Endothelial cell (in vitro differentiated cells): ENCODE measurements around the gene TATDN2. TPM values are rescaled to one million over a fixed set of nuclear protein-coding genes. Genes with fewer than 3 reads are reported as not detected.

Experiments
- DNase-seq: peaks from one replicate; pipeline ENCODE4 v3.0.0; 2021; ENCODE audit warnings: low spot score
- H3K27ac Mint-ChIP-seq: one replicate; pipeline ENCODE4 v1.8.0; 2021; ENCODE audit warnings: mixed read lengths, inconsistent platforms; ENCODE audit not compliant: unreplicated experiment
- H3K27me3 Mint-ChIP-seq: one replicate; pipeline ENCODE4 v1.8.0; 2021; ENCODE audit warnings: mild to moderate bottlenecking, moderate library complexity, mixed read lengths, inconsistent platforms; ENCODE audit not compliant: unreplicated experiment
- H3K36me3 Mint-ChIP-seq: one replicate; pipeline ENCODE4 v1.8.0; 2021; ENCODE audit warnings: mild to moderate bottlenecking, low read depth, mixed read lengths, inconsistent platforms; ENCODE audit not compliant: unreplicated experiment
- H3K4me1 Mint-ChIP-seq: one replicate; pipeline ENCODE4 v1.8.0; 2021; ENCODE audit warnings: mild to moderate bottlenecking, mixed read lengths, inconsistent platforms; ENCODE audit not compliant: unreplicated experiment
- H3K4me3 Mint-ChIP-seq: one replicate; pipeline ENCODE4 v1.8.0; 2021; ENCODE audit warnings: mild to moderate bottlenecking, mixed read lengths, inconsistent platforms; ENCODE audit not compliant: unreplicated experiment
- H3K9me3 Mint-ChIP-seq: one replicate; pipeline ENCODE4 v1.8.0; 2021; ENCODE audit warnings: mixed read lengths, inconsistent platforms; ENCODE audit not compliant: unreplicated experiment
- total RNA-seq: library from RNA; stranded (reverse); fragmentation: NEBNext Ultra II Directional; extraction: Animal tissue kit (Norgen Biotek cat#: 25700); gene quantifications from one replicate; pipeline ENCODE4 v1.2.1, GENCODE V29; 2021; ENCODE audit not compliant: unreplicated experiment
- TF ChIP-seq, protein P1 (sequence below): fragments of 200-600 bp; sonication (generic); IDR thresholded peaks from one replicate; pipeline ENCODE4 v1.5.0; 2021; ENCODE audit warnings: antibody characterized with exemption; ENCODE audit not compliant: unreplicated experiment

TATDN2 gene
- total RNA-seq, 1 donor from 2014 or later: 41.2 TPM

GRCh38 chr3:10253731-10254130, 5.5 kb downstream of the TATDN2 start:
- Mint-ChIP-seq H3K27ac (no peak overlapping the region), H3K4me1 (peaks cover 23% of the 10 kb centered on the region), H3K4me3 (peak overlapping the region; percentile 71), H3K9me3 (no peaks in the 10 kb centered on the region), H3K27me3 (peaks cover 2% of the 10 kb centered on the region), H3K36me3 (peaks cover 29% of the 10 kb centered on the region)
- TF ChIP-seq, protein P1, sequence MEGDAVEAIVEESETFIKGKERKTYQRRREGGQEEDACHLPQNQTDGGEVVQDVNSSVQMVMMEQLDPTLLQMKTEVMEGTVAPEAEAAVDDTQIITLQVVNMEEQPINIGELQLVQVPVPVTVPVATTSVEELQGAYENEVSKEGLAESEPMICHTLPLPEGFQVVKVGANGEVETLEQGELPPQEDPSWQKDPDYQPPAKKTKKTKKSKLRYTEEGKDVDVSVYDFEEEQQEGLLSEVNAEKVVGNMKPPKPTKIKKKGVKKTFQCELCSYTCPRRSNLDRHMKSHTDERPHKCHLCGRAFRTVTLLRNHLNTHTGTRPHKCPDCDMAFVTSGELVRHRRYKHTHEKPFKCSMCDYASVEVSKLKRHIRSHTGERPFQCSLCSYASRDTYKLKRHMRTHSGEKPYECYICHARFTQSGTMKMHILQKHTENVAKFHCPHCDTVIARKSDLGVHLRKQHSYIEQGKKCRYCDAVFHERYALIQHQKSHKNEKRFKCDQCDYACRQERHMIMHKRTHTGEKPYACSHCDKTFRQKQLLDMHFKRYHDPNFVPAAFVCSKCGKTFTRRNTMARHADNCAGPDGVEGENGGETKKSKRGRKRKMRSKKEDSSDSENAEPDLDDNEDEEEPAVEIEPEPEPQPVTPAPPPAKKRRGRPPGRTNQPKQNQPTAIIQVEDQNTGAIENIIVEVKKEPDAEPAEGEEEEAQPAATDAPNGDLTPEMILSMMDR: no peak
- DNase-seq: no peak

DNA sequence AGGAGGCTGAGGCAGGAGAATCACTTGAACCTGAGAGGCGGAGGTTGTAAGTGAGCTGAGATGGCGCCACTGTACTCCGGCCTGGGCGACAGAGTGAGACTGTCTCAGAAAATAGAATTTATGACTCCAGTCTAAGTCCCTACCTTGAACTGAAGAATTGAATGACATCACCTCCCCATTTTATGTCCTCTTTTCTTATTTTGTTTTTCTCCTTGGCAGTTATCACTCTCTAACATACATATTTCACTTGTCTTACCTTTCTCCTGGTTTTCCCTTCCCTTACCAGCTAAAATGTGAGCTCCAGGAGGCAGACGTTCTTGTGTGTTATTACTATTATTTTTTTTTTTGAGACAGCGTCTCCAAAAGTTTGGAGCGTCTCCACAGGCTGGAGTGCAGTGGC, 7.6 kb downstream of the TATDN2 start:
- H3K27ac Mint-ChIP-seq: no peak overlapping the region
- TF ChIP-seq, protein P1: no peak
- peaks cover 2% of the 10 kb centered on the region for H3K27me3 Mint-ChIP-seq
- peaks cover 38% of the 10 kb centered on the region for H3K36me3 Mint-ChIP-seq
- DNase-seq: no peak
- peaks cover 7% of the 10 kb centered on the region for H3K4me1 Mint-ChIP-seq
- no peaks in the 10 kb centered on the region for H3K9me3 Mint-ChIP-seq
- no peak overlapping the region for H3K4me3 Mint-ChIP-seq

DNA sequence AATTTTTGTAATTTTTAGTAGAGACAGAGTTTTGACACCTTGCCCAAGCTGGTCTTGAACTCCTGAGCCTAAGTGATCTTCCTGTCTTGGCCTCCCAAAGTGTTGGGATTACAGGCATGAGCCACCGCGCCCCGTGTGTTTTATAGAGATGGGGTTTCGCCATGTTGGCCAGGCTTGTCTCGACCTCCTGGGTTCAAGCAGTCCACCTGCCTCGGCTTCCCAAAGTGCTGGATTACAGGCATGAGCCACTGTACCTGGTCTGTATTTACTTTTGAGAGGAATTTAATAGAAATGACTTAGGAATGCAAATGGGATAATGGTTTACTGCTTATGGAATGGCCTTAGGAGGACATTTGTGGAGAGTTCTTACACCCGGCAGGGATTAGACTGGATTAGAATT, 10.8 kb downstream of the TATDN2 start:
- no peak for DNase-seq
- Mint-ChIP-seq H3K4me1 (peaks cover 11% of the 10 kb centered on the region), H3K4me3 (no peak overlapping the region), H3K27me3 (peaks cover 2% of the 10 kb centered on the region), H3K27ac (no peak overlapping the region), H3K9me3 (no peaks in the 10 kb centered on the region), H3K36me3 (peaks cover 32% of the 10 kb centered on the region)
- TF ChIP-seq, protein P1: no peak

DNA sequence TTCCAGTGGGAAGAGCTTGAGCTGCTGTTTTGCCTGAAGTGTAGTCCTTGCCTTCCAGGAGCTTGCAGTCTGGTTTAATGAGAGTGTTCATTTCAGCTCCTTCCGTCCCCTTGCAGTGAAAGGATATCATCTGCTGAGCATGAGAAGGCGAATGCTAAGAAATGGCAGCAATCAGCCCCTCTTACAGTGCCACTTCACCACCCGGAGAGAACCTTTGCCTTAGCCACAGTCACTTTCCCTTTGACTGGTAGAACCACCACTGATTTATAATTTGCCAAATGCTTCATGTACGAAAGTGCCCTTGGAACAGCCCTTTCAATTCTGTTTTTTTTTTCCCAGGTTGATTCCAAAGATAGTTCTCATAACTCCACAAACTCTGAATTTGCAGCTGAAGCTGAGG, 11.5 kb downstream of the TATDN2 start:
- H3K36me3 Mint-ChIP-seq: peaks cover 30% of the 10 kb centered on the region
- TF ChIP-seq, protein P1: no peak
- H3K9me3 Mint-ChIP-seq: no peaks in the 10 kb centered on the region
- DNase-seq: no peak
- peaks cover 14% of the 10 kb centered on the region for H3K4me1 Mint-ChIP-seq
- H3K27ac Mint-ChIP-seq: no peak overlapping the region
- H3K4me3 Mint-ChIP-seq: no peak overlapping the region
- H3K27me3 Mint-ChIP-seq: peaks cover 2% of the 10 kb centered on the region

DNA sequence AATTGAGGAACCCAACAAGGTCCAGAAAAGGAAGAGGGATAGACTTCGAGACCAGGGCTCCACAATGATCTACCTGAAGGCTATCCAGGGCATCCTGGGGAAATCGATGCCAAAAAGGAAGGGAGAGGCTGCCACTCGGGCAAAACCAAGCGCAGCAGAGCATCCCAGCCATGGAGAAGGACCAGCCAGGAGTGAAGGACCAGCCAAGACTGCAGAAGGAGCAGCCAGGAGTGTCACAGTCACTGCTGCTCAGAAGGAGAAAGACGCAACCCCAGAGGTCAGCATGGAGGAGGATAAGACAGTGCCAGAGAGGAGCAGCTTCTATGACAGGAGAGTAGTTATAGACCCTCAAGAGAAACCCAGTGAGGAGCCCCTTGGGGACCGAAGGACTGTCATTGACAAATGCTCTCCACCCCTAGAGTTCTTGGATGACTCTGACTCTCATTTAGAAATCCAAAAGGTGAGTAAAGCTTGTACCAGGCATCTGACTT, 12.0 kb downstream of the TATDN2 start:
- no peak for DNase-seq
- Mint-ChIP-seq H3K4me3 (no peak overlapping the region), H3K36me3 (peaks cover 30% of the 10 kb centered on the region), H3K4me1 (peaks cover 14% of the 10 kb centered on the region), H3K27me3 (peaks cover 2% of the 10 kb centered on the region), H3K9me3 (no peaks in the 10 kb centered on the region), H3K27ac (no peak overlapping the region)
- TF ChIP-seq, protein P1: no peak
